Bladder microvascular endothelial cell (primary cell): ENCODE data around the gene ZBTB38. TPM values are rescaled to one million over a fixed set of nuclear protein-coding genes. Genes with fewer than 3 reads are reported as not detected.

Source experiments
- total RNA-seq: library from RNA; depleted of rRNA; stranded (reverse); fragments of >200 nt; gene quantifications from 2 replicates; pipeline ENCODE4 v1.2.3, GENCODE V29; 2014

The ZBTB38 gene
- total RNA-seq = 53.6 and 99.8 TPM in 2 replicates

GRCh38 chr3:141368062-141368924, at the start of gene ZBTB38:
ZBTB38 (plus strand) TSS chr3:141368504; CDS start chr3:141442389, 73,885 bp downstream.

Other genes with a start within 250 kb of the ZBTB38 start
- 0.32 and 0.76 TPM in 2 replicates for gene PXYLP1, start 136.7 kb upstream of the ZBTB38 start, total RNA-seq
- 8.7 and 13.8 TPM in 2 replicates for gene RASA2, start 118.5 kb downstream of the ZBTB38 start, total RNA-seq